Kidney (tissue), 14 donors: ENCODE measurements around the gene CDR2. TPM values are rescaled to one million over a fixed set of nuclear protein-coding genes. Genes with fewer than 3 reads are reported as not detected.

Experiments
- DNase-seq, 5 donors: peaks; one replicate each; pipeline ENCODE4 v3.0.0-alpha.2; 2013 to 2020
- FAIRE-seq: peaks from 2 replicates; lab custom pipeline; 2012; peaks lifted over from hg19 to GRCh38; lab: Jason Lieb, UNC
- H3K27ac ChIP-seq, 2 donors: one replicate each; pipeline ENCODE4 v1.7.0; 2013; ENCODE audit warnings: low read depth in 2 of 2, low read length in 2 of 2, inconsistent platforms in 1 of 2
- H3K27me3 ChIP-seq: one replicate; pipeline ENCODE4 v1.7.1; 2013; ENCODE audit warnings: low read length, inconsistent platforms; ENCODE audit not compliant: control insufficient read depth, insufficient read depth
- H3K36me3 ChIP-seq, 3 donors: one replicate each; pipeline versions ENCODE4 v1.7.0 to v1.7.1; 2013; ENCODE audit warnings: low read length in 3 of 3, control low read depth in 1 of 3, inconsistent platforms in 1 of 3; ENCODE audit not compliant: insufficient read depth in 3 of 3, control insufficient read depth in 2 of 3
- H3K4me1 ChIP-seq, 3 donors: one replicate each; pipeline versions ENCODE4 v1.7.0 to v1.7.1; 2013; ENCODE audit warnings: low read length in 3 of 3, inconsistent platforms in 1 of 3, low read depth in 1 of 3; ENCODE audit not compliant: control insufficient read depth in 2 of 3, insufficient read depth in 2 of 3
- H3K4me3 ChIP-seq, 3 donors: one replicate each; pipeline versions ENCODE4 v1.7.0 to v1.8.1; 2013; ENCODE audit warnings: low read length in 3 of 3, control low read depth in 1 of 3, inconsistent platforms in 1 of 3
- H3K9ac ChIP-seq, 3 donors: one replicate each; pipeline versions ENCODE4 v1.7.0 to v1.7.1; 2013; ENCODE audit warnings: low read length in 3 of 3, control low read depth in 1 of 3, inconsistent platforms in 1 of 3
- H3K9me3 ChIP-seq, 3 donors: one replicate each; pipeline versions ENCODE4 v1.7.0 to v1.7.1; 2013; ENCODE audit warnings: low read length in 3 of 3, control low read depth in 1 of 3, inconsistent platforms in 1 of 3; ENCODE audit not compliant: control insufficient read depth in 2 of 3, insufficient read depth in 1 of 3
- intact Hi-C: fragments of 100-400 bp; cut with DNase I; formaldehyde crosslinking; loops from one replicate; pipeline ENCODE4 v1.11.1; 2022
- polyA plus RNA-seq: library from polyadenylated mRNA; stranded (reverse); fragments of 350-450 nt; fragmentation: Illumina TruSeq; extraction: RNeasy Lipid Tissue Mini Kit (QIAGEN cat#74804); gene quantifications from one replicate; pipeline ENCODE4 v1.2.3, GENCODE V29; 2014; ENCODE audit warnings: low read depth, low replicate concordance; ENCODE audit not compliant: insufficient read depth
- total RNA-seq: library from RNA; stranded (reverse); fragmentation: NEBNext Ultra II Directional; extraction: Animal tissue kit (Norgen Biotek cat#: 25700); gene quantifications from one replicate; pipeline ENCODE4 v1.2.1, GENCODE V29; 2021
- TF ChIP-seq, protein P1 (sequence below): IDR thresholded peaks from 3 replicates; pipeline ENCODE4 v1.5.1; 2012; ENCODE audit warnings: mild to moderate bottlenecking, moderate library complexity, borderline replicate concordance; ENCODE audit not compliant: insufficient read depth; ENCODE audit errors: extremely low read depth
- donor health status: control.
- donor health status: control.
- donor health status: control.
- donor health status: control.
- donor health status: control.
- donor health status: DM: yes; HTN: yes; CAD: no.
- donor health status: Normal renal cell carcinoma (clear cell type).

The CDR2 gene
- total and polyA plus RNA-seq, 2 donors from 2014 or later: 14.4 to 29.6 TPM

DNA sequence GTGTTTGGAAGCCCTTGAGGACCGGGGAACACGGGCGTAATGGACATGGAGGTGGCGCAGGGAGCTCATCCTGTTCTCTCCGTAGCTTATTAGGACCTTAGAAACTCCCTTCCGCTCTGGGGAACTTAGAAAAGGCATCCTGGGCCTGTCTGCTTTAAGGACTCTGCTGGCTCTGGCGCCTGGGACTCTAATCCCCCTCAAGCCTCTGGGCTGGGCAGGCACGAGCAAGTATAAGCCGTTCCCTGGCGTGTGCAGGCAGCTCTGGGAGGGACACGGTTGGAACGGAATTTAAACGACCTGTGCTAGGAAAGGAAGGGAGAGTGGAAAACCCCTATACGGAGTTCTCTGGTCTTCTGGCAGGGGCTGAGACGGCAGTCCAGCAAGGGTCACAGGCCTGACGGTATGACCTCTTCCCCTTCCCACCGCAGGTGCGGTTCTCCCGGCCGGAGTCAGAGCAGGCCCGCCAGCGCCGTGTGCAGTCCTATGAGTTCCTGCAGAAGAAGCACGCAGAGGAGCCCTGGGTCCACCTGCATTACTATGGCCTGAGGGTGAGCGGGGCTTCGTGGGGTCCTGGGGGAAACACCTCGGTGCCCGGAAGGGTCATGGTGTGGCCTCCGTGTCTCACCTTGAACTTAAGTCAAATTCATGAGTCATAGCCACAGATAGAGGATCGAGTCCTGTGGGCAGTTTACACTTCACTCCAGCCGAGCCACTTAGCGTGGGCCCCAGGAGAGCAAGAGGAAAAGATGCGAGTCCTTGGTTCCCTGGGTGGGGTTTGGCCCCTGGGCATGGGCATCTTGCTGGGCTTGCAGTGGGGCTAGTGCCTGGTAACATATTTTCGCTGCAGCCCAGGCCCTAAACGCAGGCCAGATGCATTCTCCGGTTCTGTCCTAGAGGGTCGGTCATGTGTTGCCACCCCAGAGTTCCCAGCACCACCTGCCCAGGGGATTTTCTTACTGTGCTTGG is 59.5 kb downstream of the CDR2 start:
- intact Hi-C loops: no loop called here
- no peaks in the 10 kb centered on the region for H3K27me3 ChIP-seq
- DNase-seq (no peak), FAIRE-seq (no peak)
- H3K27ac ChIP-seq: no peak overlapping the region
- H3K9me3 ChIP-seq: no peaks in the 10 kb centered on the region
- no peak overlapping the region for H3K4me3 ChIP-seq
- peaks cover 3 to 21% (median 17%) of the 10 kb centered on the region in 3 donors for H3K36me3 ChIP-seq
- no peak overlapping the region for H3K9ac ChIP-seq
- H3K4me1 ChIP-seq: no peaks in the 10 kb centered on the region
- TF ChIP-seq, protein P1, sequence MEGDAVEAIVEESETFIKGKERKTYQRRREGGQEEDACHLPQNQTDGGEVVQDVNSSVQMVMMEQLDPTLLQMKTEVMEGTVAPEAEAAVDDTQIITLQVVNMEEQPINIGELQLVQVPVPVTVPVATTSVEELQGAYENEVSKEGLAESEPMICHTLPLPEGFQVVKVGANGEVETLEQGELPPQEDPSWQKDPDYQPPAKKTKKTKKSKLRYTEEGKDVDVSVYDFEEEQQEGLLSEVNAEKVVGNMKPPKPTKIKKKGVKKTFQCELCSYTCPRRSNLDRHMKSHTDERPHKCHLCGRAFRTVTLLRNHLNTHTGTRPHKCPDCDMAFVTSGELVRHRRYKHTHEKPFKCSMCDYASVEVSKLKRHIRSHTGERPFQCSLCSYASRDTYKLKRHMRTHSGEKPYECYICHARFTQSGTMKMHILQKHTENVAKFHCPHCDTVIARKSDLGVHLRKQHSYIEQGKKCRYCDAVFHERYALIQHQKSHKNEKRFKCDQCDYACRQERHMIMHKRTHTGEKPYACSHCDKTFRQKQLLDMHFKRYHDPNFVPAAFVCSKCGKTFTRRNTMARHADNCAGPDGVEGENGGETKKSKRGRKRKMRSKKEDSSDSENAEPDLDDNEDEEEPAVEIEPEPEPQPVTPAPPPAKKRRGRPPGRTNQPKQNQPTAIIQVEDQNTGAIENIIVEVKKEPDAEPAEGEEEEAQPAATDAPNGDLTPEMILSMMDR: no peak

DNA sequence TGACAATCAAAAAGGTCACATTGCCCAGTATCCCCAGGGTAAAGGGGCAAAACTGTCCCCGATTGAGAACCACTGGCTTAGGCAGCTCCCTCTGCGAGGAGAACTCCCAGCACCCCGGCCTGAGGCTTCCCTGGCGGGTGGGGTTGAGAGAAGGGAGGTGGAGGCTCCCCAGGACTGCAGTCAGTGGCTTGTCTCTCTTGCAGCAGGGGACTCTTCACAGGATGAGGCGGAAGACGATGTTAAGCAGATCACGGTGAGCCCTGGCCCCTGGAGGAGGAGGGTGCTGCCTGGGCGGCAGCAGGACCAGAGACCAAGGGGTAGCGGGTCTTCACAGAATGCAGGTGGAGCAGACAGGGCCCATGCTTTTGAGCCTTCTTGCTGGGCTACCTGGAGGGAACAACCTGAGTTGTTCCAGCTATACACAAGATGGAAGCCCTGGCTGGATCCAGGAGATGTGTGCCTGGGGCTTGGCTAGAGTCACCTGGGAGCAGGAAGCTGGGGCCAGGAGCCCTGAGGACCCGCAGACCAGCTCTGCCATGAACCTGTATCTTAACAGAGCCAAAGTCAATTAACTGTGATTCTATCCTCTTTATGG is 60.4 kb downstream of the CDR2 start:
- Histone ChIP-seq H3K4me3 (no peak overlapping the region), H3K36me3 (peaks cover 5 to 27% (median 23%) of the 10 kb centered on the region in 3 donors), H3K4me1 (no peaks in the 10 kb centered on the region), H3K27me3 (no peaks in the 10 kb centered on the region), H3K9ac (no peak overlapping the region), H3K9me3 (no peaks in the 10 kb centered on the region), H3K27ac (no peak overlapping the region)
- DNase-seq (peak in 1 of 5 donors; percentile 12), FAIRE-seq (no peak)
- TF ChIP-seq, protein P1: no peak
- intact Hi-C loops: no loop called here

DNA sequence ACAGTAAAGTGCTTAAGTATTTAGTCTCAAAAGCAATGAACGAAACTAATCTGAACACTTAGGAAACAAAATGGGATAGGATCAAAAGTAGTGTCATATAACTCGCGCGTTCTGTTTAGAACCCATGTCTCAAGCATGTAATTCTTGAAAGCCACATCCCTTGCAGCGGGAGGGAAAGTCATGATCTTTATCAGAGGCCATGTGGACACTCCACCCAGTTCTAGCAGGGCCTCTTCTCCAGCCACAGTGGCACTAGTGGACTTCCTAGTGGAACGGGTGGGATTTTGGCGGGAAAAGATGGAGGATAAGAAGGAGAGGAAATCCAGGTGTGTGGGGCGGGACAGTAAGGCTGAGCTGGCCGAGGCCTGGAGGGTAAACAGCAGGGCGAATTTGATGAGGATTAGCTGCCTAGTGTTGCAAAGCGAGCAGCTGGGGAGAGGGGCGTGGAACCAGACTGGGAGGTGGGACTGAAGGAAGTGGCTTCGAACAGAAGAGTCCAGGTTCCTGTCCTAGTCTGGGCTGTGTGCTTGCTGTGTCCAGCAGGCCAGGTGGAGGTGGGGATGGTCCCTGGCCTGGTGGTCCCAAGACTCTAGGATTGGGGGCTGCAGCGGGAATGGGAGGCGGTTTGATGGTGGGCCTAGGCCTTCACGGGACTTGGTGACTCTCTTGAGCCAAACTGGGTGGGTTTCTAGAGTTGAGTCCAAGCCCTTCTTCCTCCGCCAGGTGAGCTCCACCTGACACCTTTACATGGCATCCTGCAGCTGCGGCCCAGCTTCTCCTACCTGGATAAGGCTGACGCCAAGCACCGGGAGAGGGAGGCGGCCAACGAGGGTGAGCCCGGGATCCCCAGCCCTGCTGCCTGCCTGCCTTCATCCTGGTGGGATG is 61.3 kb downstream of the CDR2 start:
- peak in 2 of 5 donors; percentile 23 to 67 for DNase-seq
- no peak overlapping the region for H3K27ac ChIP-seq

More for the DNA sequence above, 61.3 kb downstream of the CDR2 start:
- peaks cover 5 to 34% (median 26%) of the 10 kb centered on the region in 3 donors for H3K36me3 ChIP-seq
- TF ChIP-seq, protein P1: no peak
- H3K9me3 ChIP-seq: no peaks in the 10 kb centered on the region
- H3K4me3 ChIP-seq: no peak overlapping the region
- no peak overlapping the region for H3K9ac ChIP-seq
- no peaks in the 10 kb centered on the region for H3K4me1 ChIP-seq
- intact Hi-C loops: no loop called here
- no peaks in the 10 kb centered on the region for H3K27me3 ChIP-seq
- no peak for FAIRE-seq
